Measurements from ENCODE around the gene SLC2A13.
"Not testable (repeated sequence)": the region's sequence is repeated elsewhere in the genome, so short reads cannot be mapped to it uniquely, and the experiment has no call there.

Gene SLC2A13

GRCh38 chr12:39928181-39928899, 177.5 kb downstream of the SLC2A13 start:
- no peak for DNase-seq (ENCODE audit: low spot score)

GRCh38 chr12:39923364-39923763, 182.5 kb downstream of the SLC2A13 start:
- DNase-seq (ENCODE audit: low spot score): no peak

- not testable (repeated sequence) for DNase-seq (ENCODE audit: low spot score)
Measured at GRCh38 chr12:39922598-39922997, 183.3 kb downstream of the SLC2A13 start.

- DNase-seq (ENCODE audit: low spot score): no peak
Measured at GRCh38 chr12:39920647-39921046, 185.2 kb downstream of the SLC2A13 start.

GRCh38 chr12:39920222-39920621, 185.7 kb downstream of the SLC2A13 start:
- no peak for DNase-seq (ENCODE audit: low spot score)

GRCh38 chr12:39919790-39920189, 186.1 kb downstream of the SLC2A13 start:
- no peak for DNase-seq (ENCODE audit: low spot score)

- no peak for DNase-seq (ENCODE audit: low spot score)
Measured at GRCh38 chr12:39915249-39915648, 190.6 kb downstream of the SLC2A13 start.

- DNase-seq (ENCODE audit: low spot score): no peak
Measured at GRCh38 chr12:39912211-39912980, 193.5 kb downstream of the SLC2A13 start.

GRCh38 chr12:39906237-39906636, 199.6 kb downstream of the SLC2A13 start:
- no peak for DNase-seq (ENCODE audit: low spot score)

GRCh38 chr12:39905152-39905551, 200.7 kb downstream of the SLC2A13 start:
- DNase-seq (ENCODE audit: low spot score): no peak

- DNase-seq (ENCODE audit: low spot score): peak; percentile 19
Measured at GRCh38 chr12:39902821-39903220, 203.1 kb downstream of the SLC2A13 start.

GRCh38 chr12:39897315-39897714, 208.6 kb downstream of the SLC2A13 start:
- DNase-seq (ENCODE audit: low spot score): no peak

GRCh38 chr12:39893388-39893787, 212.5 kb downstream of the SLC2A13 start:
- DNase-seq (ENCODE audit: low spot score): not testable (repeated sequence)

GRCh38 chr12:39892146-39892545, 213.7 kb downstream of the SLC2A13 start:
- no peak for DNase-seq (ENCODE audit: low spot score)

- no peak for DNase-seq (ENCODE audit: low spot score)
Measured at GRCh38 chr12:39887856-39888255, 218.0 kb downstream of the SLC2A13 start.

- no peak for DNase-seq (ENCODE audit: low spot score)
Measured at GRCh38 chr12:39886106-39886505, 219.8 kb downstream of the SLC2A13 start.

GRCh38 chr12:39884616-39885125, 221.2 kb downstream of the SLC2A13 start:
- no peak for DNase-seq (ENCODE audit: low spot score)

GRCh38 chr12:39883411-39883810, 222.5 kb downstream of the SLC2A13 start:
- no peak for DNase-seq (ENCODE audit: low spot score)

GRCh38 chr12:39878753-39879152, 227.1 kb downstream of the SLC2A13 start:
- DNase-seq (ENCODE audit: low spot score): no peak

GRCh38 chr12:39875721-39876120, 230.2 kb downstream of the SLC2A13 start:
- DNase-seq (ENCODE audit: low spot score): no peak

- no peak for DNase-seq (ENCODE audit: low spot score)
Measured at GRCh38 chr12:39874785-39875184, 231.1 kb downstream of the SLC2A13 start.

- no peak for DNase-seq (ENCODE audit: low spot score)
Measured at GRCh38 chr12:39873065-39873464, 232.8 kb downstream of the SLC2A13 start.

GRCh38 chr12:39872425-39872824, 233.5 kb downstream of the SLC2A13 start:
- peak; percentile 8 for DNase-seq (ENCODE audit: low spot score)

Measured in COLO829 (cell line).